ENCODE results near the gene POLR2E. TPM values are rescaled to one million over a fixed set of nuclear protein-coding genes. Genes with fewer than 3 reads are reported as not detected.
A peak's percentile ranks its signal among the peaks of the same experiment; 100 is the strongest.

Gene POLR2E
- total and polyA plus RNA-seq, 7 donors, result 82.0 to 203 (median 124) TPM

GRCh38 chr19:1103132-1103707 is 8.0 kb upstream of the POLR2E start:
- intact Hi-C loops (cut with DNase I), result loop anchor here (5.0 to 10.0 kb wide), 2 partner anchors 178 to 426 kb away; partner anchors contain the start of genes ARID3A and FSTL3
- H3K36me3 ChIP-seq, result peaks cover 0 to 26% (median 22%) of the 10 kb centered on the region in 4 donors
- no peak for TF ChIP-seq POLR2AphosphoS5 (IDR thresholded peaks at IDR 0.05)
- no peak for TF ChIP-seq POLR2A (IDR thresholded peaks at IDR 0.05)
- TF ChIP-seq EP300 (IDR thresholded peaks at IDR 0.05), result no peak
- no peak for TF ChIP-seq CTCF (IDR thresholded peaks at IDR 0.05)
- no peaks in the 10 kb centered on the region for H3K9me3 ChIP-seq
- peak overlapping the region; percentile 98 to 100 (median 100) for H3K27ac ChIP-seq
- 27 to 44% methylated on average over 20 of the region's 20 CpGs for WGBS, 2 donors
- H3K4me1 ChIP-seq, result peaks cover 0 to 55% (median 53%) of the 10 kb centered on the region in 4 donors
- H3K27me3 ChIP-seq, result no peaks in the 10 kb centered on the region
- peak overlapping the region; percentile 14 to 98 (median 59) for H3K4me3 ChIP-seq
- no peak for DNase-seq

- Histone ChIP-seq H3K27me3 (no peaks in the 10 kb centered on the region), H3K4me3 (no peak overlapping the region), H3K36me3 (peaks cover 0 to 20% (median 16%) of the 10 kb centered on the region in 4 donors), H3K9me3 (no peaks in the 10 kb centered on the region), H3K27ac (peak overlapping the region; percentile 98 to 100 (median 100)), H3K4me1 (peaks cover 0 to 57% (median 54%) of the 10 kb centered on the region in 4 donors)
- intact Hi-C loops (cut with DNase I), result loop anchor here (5.0 to 10.0 kb wide), 2 partner anchors 178 to 425 kb away; partner anchors contain the start of genes ARID3A and FSTL3
- WGBS, 2 donors, result 45 to 65% methylated on average over 17 of the region's 17 CpGs
- no peak for DNase-seq
- TF ChIP-seq POLR2A (IDR thresholded peaks at IDR 0.05) (no peak), EP300 (IDR thresholded peaks at IDR 0.05) (no peak), POLR2AphosphoS5 (IDR thresholded peaks at IDR 0.05) (peak; percentile 21 to 70 (median 60)), CTCF (IDR thresholded peaks at IDR 0.05) (no peak)
Observed at GRCh38 chr19:1102407-1103131, 7.4 kb upstream of the POLR2E start.

- no peaks in the 10 kb centered on the region for H3K9me3 ChIP-seq
- peak overlapping the region in 1 of 4 donors; percentile 1 for H3K4me3 ChIP-seq
- DNase-seq, result peak; percentile 87
- no peak for TF ChIP-seq POLR2A (IDR thresholded peaks at IDR 0.05)
- no peak for TF ChIP-seq CTCF (IDR thresholded peaks at IDR 0.05)
- no peak for TF ChIP-seq EP300 (IDR thresholded peaks at IDR 0.05)
- no peak for TF ChIP-seq POLR2AphosphoS5 (IDR thresholded peaks at IDR 0.05)
- intact Hi-C loops (cut with DNase I), result loop anchor here (5.0 to 10.0 kb wide), 2 partner anchors 177 to 424 kb away; partner anchors contain the start of genes ARID3A and FSTL3
- WGBS, 2 donors, result 29 to 71% methylated on average over 9 of the region's 9 CpGs
- no peaks in the 10 kb centered on the region for H3K27me3 ChIP-seq
- H3K27ac ChIP-seq, result peak overlapping the region; percentile 98 to 100 (median 100)
- peaks cover 0 to 57% (median 49%) of the 10 kb centered on the region in 4 donors for H3K4me1 ChIP-seq
- peaks cover 0 to 7% (median 5%) of the 10 kb centered on the region in 4 donors for H3K36me3 ChIP-seq
Observed at GRCh38 chr19:1101337-1101698, 6.1 kb upstream of the POLR2E start.

- Histone ChIP-seq H3K27me3 (no peaks in the 10 kb centered on the region), H3K27ac (peak overlapping the region; percentile 98 to 100 (median 100)), H3K36me3 (peaks cover 0 to 3% (median 0%) of the 10 kb centered on the region in 4 donors), H3K4me1 (peaks cover 0 to 61% (median 51%) of the 10 kb centered on the region in 4 donors), H3K9me3 (no peaks in the 10 kb centered on the region), H3K4me3 (no peak overlapping the region)
- intact Hi-C loops (cut with DNase I), result loop anchor here (5.0 kb wide), 1 partner anchor 71 kb away; the partner anchor contains the start of gene CNN2
- 19 to 63% methylated on average over 15 of the region's 15 CpGs for WGBS, 2 donors
- no peak for DNase-seq
- TF ChIP-seq CTCF (IDR thresholded peaks at IDR 0.05), result no peak
- no peak for TF ChIP-seq EP300 (IDR thresholded peaks at IDR 0.05)
- no peak for TF ChIP-seq POLR2A (IDR thresholded peaks at IDR 0.05)
- TF ChIP-seq POLR2AphosphoS5 (IDR thresholded peaks at IDR 0.05), result no peak
Observed at GRCh38 chr19:1098177-1099051, 3.2 kb upstream of the POLR2E start.

All from sigmoid colon (tissue), 7 donors.